Activated CD4-positive, alpha-beta T cell treated with anti-CD3 and anti-CD28 coated beads, Interleukin-2, amount 10 ng/mL, durations not matched to agents 24 days and 14 days (primary cell): ENCODE results near the gene TLK1. TPM values are rescaled to one million over a fixed set of nuclear protein-coding genes. Genes with fewer than 3 reads are reported as not detected.

Source experiments
- DNase-seq: peaks from one replicate; pipeline ENCODE4 v3.0.0; 2022
- H3K27ac Mint-ChIP-seq: one replicate; pipeline ENCODE4 v1.8.0; 2022; ENCODE audit warnings: mild to moderate bottlenecking, mixed read lengths
- H3K27me3 Mint-ChIP-seq: one replicate; pipeline ENCODE4 v1.8.0; 2022; ENCODE audit warnings: mixed read lengths
- H3K36me3 Mint-ChIP-seq: one replicate; pipeline ENCODE4 v1.8.0; 2022; ENCODE audit warnings: low read depth, mild to moderate bottlenecking, mixed read lengths
- H3K4me1 Mint-ChIP-seq: one replicate; pipeline ENCODE4 v1.8.0; 2021; ENCODE audit warnings: mixed read lengths
- H3K4me3 Mint-ChIP-seq: one replicate; pipeline ENCODE4 v1.8.0; 2022; ENCODE audit warnings: mild to moderate bottlenecking, moderate library complexity, mixed read lengths
- H3K9me3 Mint-ChIP-seq: one replicate; pipeline ENCODE4 v1.8.0; 2021; ENCODE audit warnings: mixed read lengths
- intact Hi-C: fragments of 100-400 bp; cut with micrococcal nuclease; formaldehyde crosslinking; loops from one replicate; pipeline ENCODE4 v1.15.1; 2023
- total RNA-seq: library from RNA; stranded (reverse); gene quantifications from 2 replicates; pipeline ENCODE4 v1.2.3, GENCODE V29; 2022

The TLK1 gene
- total RNA-seq, 1 donor from 2014 or later, result 94.9 TPM

DNA sequence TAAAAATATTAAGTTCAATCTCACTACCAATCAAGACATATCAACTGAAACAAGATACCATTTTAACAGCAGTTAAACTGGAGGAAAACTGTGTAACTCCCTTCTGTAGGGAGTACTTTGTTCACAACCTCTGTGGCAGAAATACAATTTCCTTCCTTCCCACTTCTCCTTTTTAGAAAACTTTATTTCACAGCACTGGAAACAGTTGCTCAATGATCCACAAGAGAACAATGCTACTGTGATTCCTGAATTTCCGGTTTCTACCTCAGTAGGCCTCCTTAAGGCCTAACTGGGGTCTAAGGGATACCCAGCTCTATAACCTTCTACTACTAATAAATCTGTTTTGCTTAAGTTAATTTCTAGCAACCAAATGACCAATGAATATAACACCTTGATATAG lies 14.1 kb downstream of the TLK1 start:
- no peaks in the 10 kb centered on the region for H3K27me3 Mint-ChIP-seq
- H3K9me3 Mint-ChIP-seq, result no peaks in the 10 kb centered on the region
- no peak for DNase-seq
- H3K4me3 Mint-ChIP-seq, result no peak overlapping the region
- intact Hi-C loops, result no loop called here
- H3K4me1 Mint-ChIP-seq, result peaks cover 51% of the 10 kb centered on the region
- H3K27ac Mint-ChIP-seq, result no peak overlapping the region
- peaks cover 8% of the 10 kb centered on the region for H3K36me3 Mint-ChIP-seq

DNA sequence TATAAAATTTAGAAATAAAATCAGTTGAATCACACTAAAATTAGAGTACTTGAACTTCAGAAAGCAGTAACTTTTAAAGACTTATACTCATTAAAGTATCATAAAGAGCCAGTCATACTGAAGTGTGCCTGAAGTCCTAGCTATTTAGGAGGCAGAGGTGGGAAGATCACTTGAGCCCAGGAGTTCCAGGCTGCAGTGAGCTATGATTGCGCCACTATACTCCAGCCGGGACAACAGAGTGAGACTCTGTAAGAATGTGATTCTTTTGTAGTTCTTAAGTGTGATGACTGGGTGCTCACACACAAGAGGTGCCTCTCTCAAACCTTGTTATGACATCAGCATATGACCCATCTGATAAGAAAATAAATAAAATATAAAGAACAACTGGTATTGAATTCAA lies 14.6 kb downstream of the TLK1 start:
- H3K27me3 Mint-ChIP-seq, result no peaks in the 10 kb centered on the region
- no peak for DNase-seq
- no peak overlapping the region for H3K4me3 Mint-ChIP-seq
- no peaks in the 10 kb centered on the region for H3K9me3 Mint-ChIP-seq
- no peak overlapping the region for H3K27ac Mint-ChIP-seq
- peaks cover 55% of the 10 kb centered on the region for H3K4me1 Mint-ChIP-seq
- peaks cover 8% of the 10 kb centered on the region for H3K36me3 Mint-ChIP-seq
- intact Hi-C loops, result no loop called here

DNA sequence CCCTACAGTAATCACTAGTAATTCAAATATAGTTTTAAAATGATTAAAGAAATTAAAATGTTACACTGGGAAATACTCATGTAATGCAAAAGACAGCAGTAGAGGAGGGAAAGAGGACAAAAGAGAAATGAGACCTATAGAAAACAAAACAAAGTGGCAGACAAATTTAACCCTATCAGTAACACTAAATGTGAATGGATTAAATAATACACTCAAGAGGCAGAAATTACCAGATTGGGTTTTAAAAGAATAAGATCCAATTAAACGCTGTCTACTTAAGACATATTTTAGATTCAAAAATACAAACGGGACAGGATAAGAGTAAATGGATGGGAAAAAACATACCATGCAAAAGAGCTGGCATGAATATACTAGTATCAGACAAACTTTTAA lies 17.0 kb downstream of the TLK1 start:
- Mint-ChIP-seq H3K4me3 (no peak overlapping the region), H3K36me3 (peaks cover 8% of the 10 kb centered on the region), H3K4me1 (peaks cover 44% of the 10 kb centered on the region), H3K9me3 (no peaks in the 10 kb centered on the region), H3K27ac (no peak overlapping the region), H3K27me3 (no peaks in the 10 kb centered on the region)
- intact Hi-C loops, result loop anchor here (2.0 kb wide), 1 partner anchor 15 kb away; no protein-coding TSS in a partner anchor
- DNase-seq, result no peak

DNA sequence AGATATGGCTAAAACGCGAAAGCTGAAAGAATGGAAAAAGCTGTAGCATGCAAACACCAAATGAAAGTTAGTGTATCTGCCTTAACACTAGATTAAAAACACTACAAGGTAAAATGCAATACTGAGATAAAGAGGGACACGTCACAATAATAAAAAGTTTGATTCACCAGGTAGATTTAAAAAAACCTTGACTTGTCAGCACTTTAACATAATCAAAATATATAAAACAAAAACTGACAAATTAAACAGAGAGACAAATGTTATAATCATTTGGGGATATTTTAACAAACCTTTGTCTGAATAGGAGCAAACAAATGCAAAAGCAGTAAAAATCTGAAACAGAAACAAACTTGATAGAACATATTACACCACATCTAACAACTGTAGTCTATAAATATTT lies 18.3 kb downstream of the TLK1 start:
- intact Hi-C loops, result no loop called here
- H3K4me3 Mint-ChIP-seq, result no peak overlapping the region
- H3K4me1 Mint-ChIP-seq, result peaks cover 38% of the 10 kb centered on the region
- H3K27ac Mint-ChIP-seq, result no peak overlapping the region
- no peaks in the 10 kb centered on the region for H3K9me3 Mint-ChIP-seq
- no peaks in the 10 kb centered on the region for H3K27me3 Mint-ChIP-seq
- H3K36me3 Mint-ChIP-seq, result peaks cover 8% of the 10 kb centered on the region
- DNase-seq, result no peak

DNA sequence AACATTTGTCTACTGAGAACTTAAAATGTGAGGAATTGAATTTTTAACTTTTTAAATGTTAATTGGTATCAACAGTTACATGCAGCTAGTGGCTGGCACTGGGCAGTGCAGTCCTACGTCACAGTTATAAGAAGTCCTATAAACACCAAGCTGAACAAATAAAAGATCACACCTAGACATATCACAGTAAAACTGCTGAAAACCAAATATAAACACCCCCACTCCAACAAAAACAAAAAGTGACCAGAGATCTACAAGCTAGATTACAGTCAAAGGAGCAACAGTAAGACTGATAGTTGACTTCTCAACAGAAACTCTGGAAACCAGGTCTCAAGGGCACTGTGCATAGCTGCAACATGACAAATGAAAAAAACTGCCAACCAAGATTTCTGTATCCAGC lies 19.4 kb downstream of the TLK1 start:
- Mint-ChIP-seq H3K4me3 (no peak overlapping the region), H3K9me3 (no peaks in the 10 kb centered on the region), H3K4me1 (peaks cover 30% of the 10 kb centered on the region), H3K27ac (peak overlapping the region; percentile 23), H3K36me3 (peaks cover 9% of the 10 kb centered on the region), H3K27me3 (no peaks in the 10 kb centered on the region)
- intact Hi-C loops, result no loop called here
- no peak for DNase-seq

DNA sequence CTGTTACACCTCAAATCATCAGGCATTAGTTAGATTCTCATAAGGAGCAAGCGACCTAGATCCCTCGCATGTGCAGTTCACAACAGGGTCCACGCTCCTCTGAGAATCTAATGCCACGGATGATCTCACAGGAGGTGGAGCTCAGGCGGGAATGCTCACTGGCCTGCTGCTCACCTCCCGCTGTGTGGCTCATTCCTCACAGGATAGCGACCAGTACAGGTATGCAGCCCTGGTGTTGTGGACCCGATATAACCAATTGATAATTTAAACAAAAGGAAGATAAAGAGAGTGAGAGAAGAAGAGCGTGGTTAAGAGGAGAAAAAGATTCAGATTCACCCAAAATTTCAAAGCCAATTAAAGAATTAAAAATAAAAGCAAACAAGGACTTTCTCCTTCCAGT lies 20.8 kb downstream of the TLK1 start:
- Mint-ChIP-seq H3K9me3 (no peaks in the 10 kb centered on the region), H3K36me3 (peaks cover 13% of the 10 kb centered on the region), H3K4me1 (peaks cover 33% of the 10 kb centered on the region), H3K27me3 (no peaks in the 10 kb centered on the region), H3K4me3 (no peak overlapping the region), H3K27ac (no peak overlapping the region)
- no peak for DNase-seq
- intact Hi-C loops, result loop anchor here (5.0 kb wide), 1 partner anchor 123 kb away; no protein-coding TSS in a partner anchor

DNA sequence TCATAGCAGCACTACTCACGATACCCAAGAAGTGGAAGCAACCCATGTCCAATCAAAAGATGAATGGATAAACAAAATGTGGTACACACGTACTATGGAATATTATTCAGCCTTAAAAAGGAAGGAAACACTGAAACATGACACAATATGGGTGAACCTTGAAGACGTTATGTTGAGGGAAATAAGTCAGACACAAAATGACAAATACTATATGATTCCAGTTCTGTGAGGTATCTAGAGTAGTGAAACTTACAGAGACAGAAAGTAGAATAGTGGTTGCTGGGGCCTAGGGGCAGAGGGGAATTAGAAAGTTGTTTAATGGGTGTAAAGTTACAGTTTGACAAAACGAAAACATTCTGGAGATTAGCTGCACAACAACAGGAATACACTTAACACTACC lies 24.7 kb downstream of the TLK1 start:
- Mint-ChIP-seq H3K9me3 (no peaks in the 10 kb centered on the region), H3K27me3 (no peaks in the 10 kb centered on the region), H3K4me3 (no peak overlapping the region), H3K27ac (peak overlapping the region; percentile 90), H3K36me3 (peaks cover 9% of the 10 kb centered on the region), H3K4me1 (peaks cover 19% of the 10 kb centered on the region)
- DNase-seq, result no peak
- intact Hi-C loops, result loop anchor here (1.0 to 5.0 kb wide), 3 partner anchors 41 to 183 kb away; no protein-coding TSS in a partner anchor

DNA sequence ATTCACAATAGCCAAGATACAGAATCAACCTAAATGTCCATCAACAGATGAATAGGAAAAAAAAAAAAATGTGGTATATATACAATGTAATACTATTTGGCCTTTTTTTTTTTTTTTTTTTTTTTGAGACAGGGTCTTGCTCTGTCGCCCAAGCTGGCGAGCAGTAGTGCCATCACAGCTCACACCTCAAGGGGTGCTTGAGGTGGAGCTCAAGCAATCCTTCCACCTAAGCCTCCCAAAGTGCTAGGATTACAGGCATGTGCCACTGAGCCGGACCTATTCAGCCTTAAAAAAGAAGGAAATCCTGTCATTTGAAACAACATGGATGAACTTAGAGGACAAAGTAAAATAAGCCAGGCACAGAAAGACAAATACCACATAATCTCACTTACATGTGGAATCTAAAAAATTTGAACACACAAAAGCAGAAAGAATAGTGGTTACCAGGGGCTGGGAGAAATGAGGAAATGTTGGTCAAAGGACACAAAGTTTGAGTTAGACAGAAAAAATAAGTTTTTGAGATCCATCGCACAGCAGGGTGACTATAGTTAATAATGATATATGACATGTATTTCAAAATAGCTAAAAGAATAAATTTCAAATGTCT lies 26.0 kb downstream of the TLK1 start:
- H3K4me3 Mint-ChIP-seq, result no peak overlapping the region
- H3K27me3 Mint-ChIP-seq, result no peaks in the 10 kb centered on the region
- H3K4me1 Mint-ChIP-seq, result peaks cover 17% of the 10 kb centered on the region
- H3K9me3 Mint-ChIP-seq, result no peaks in the 10 kb centered on the region
- no peak for DNase-seq
- H3K36me3 Mint-ChIP-seq, result peaks cover 7% of the 10 kb centered on the region
- intact Hi-C loops, result loop anchor here (5.0 kb wide), 1 partner anchor 117 kb away; no protein-coding TSS in a partner anchor
- H3K27ac Mint-ChIP-seq, result no peak overlapping the region

DNA sequence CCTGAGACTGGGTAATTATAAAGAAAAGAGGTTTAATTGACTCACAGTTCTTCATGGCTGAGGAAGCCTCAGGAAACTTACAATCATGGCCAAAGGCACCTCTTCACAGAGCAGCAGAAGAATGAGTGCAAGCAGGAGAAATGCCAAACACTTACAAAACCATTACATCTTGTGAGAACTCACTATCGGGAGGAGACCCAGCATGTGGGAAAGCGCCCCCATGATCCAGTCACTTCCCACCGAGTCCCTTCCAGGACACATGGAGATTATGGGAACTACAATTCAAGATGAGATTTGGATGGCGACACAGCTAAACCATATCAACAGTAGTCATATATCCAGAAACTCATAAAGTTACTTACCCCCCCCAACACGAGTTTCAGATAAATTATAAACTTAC lies 28.6 kb downstream of the TLK1 start:
- DNase-seq, result no peak
- Mint-ChIP-seq H3K4me1 (peaks cover 17% of the 10 kb centered on the region), H3K4me3 (no peak overlapping the region), H3K36me3 (peaks cover 7% of the 10 kb centered on the region), H3K27ac (no peak overlapping the region), H3K9me3 (no peaks in the 10 kb centered on the region), H3K27me3 (no peaks in the 10 kb centered on the region)
- intact Hi-C loops, result no loop called here

DNA sequence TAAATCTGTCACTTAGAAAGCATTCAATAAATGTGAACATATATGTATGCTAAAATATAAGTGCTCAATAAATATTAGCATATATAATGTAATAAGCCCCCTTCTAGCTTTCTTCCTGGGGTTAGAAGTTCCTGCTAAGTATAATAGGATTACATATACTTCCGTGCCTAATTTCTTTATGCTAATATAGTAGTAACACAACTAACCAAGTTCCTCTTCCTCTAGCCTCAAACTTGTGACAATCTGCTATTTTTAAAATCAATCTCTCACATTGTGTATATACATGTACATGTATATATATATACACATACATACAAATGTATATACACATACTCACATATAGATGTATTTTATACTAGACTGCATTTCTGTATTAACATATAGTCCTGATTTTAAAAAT lies 32.2 kb downstream of the TLK1 start:
- H3K4me3 Mint-ChIP-seq, result no peak overlapping the region
- intact Hi-C loops, result no loop called here
- no peak for DNase-seq
- H3K9me3 Mint-ChIP-seq, result no peaks in the 10 kb centered on the region
- H3K36me3 Mint-ChIP-seq, result peaks cover 2% of the 10 kb centered on the region
- peaks cover 6% of the 10 kb centered on the region for H3K4me1 Mint-ChIP-seq
- no peak overlapping the region for H3K27ac Mint-ChIP-seq
- no peaks in the 10 kb centered on the region for H3K27me3 Mint-ChIP-seq

DNA sequence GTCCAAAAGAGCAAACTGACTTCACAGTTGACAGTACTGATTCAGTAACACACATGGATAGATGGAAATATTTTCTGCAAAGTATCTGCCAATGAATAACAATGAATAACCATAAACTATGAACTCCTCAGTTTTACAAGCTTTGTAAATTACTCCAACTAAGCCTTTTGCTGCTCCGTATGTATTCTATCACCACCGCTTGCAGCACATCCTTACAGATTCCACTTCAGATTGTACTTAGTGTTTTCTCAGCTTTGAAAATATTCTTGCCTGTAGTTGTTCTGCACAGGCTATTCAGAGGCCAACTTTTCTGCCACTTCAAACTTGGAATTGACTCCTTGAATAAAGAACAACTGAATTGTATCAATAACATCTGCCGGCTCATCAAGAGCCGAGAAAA lies 36.2 kb downstream of the TLK1 start:
- peaks cover 4% of the 10 kb centered on the region for H3K4me1 Mint-ChIP-seq
- peaks cover 4% of the 10 kb centered on the region for H3K36me3 Mint-ChIP-seq
- H3K27ac Mint-ChIP-seq, result no peak overlapping the region
- no peak for DNase-seq
- H3K4me3 Mint-ChIP-seq, result no peak overlapping the region
- intact Hi-C loops, result no loop called here
- H3K9me3 Mint-ChIP-seq, result no peaks in the 10 kb centered on the region
- H3K27me3 Mint-ChIP-seq, result no peaks in the 10 kb centered on the region

DNA sequence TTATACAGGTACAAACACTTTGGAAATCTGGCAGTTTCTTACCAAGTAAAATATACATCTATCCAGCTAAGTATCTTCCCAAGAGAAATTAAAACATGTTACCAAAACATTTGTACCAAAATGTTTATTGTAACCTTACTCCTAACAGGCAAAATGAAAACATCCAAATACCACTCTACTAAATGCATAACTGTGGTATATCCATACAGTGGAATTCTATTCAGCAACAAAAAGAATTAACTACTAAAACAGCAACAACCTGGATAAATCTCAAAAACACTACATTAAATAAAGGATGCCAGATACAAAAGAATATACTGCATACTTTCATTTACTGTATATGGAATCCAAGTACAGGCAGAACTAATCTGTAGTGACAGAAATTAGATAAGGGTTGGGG lies 51.1 kb downstream of the TLK1 start:
- intact Hi-C loops, result no loop called here
- Mint-ChIP-seq H3K27me3 (no peaks in the 10 kb centered on the region), H3K27ac (no peak overlapping the region), H3K4me1 (peaks cover 20% of the 10 kb centered on the region), H3K4me3 (no peak overlapping the region), H3K36me3 (peaks cover 37% of the 10 kb centered on the region), H3K9me3 (peaks cover 3% of the 10 kb centered on the region)
- DNase-seq, result no peak

DNA sequence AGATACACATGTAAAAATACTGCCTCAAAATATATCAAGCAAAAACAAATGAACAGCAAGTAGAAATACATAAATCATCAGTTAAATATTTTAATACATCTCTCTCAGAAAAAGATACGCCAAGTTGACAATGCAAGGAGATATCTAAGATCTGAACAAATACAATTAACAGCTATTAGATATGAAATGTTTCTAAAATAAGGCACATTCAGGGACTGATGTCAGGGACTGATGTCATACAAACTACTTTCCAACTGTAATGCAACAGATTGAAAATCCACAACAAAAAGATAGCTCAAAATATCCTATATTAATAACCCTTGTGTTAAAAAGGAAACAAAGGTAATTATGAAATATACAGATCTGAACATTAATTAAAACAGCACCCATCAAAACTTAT lies 51.7 kb downstream of the TLK1 start:
- H3K36me3 Mint-ChIP-seq, result peaks cover 37% of the 10 kb centered on the region
- H3K9me3 Mint-ChIP-seq, result peaks cover 3% of the 10 kb centered on the region
- H3K4me3 Mint-ChIP-seq, result no peak overlapping the region
- H3K27me3 Mint-ChIP-seq, result no peaks in the 10 kb centered on the region
- H3K4me1 Mint-ChIP-seq, result peaks cover 20% of the 10 kb centered on the region
- no peak for DNase-seq
- no peak overlapping the region for H3K27ac Mint-ChIP-seq
- intact Hi-C loops, result no loop called here

DNA sequence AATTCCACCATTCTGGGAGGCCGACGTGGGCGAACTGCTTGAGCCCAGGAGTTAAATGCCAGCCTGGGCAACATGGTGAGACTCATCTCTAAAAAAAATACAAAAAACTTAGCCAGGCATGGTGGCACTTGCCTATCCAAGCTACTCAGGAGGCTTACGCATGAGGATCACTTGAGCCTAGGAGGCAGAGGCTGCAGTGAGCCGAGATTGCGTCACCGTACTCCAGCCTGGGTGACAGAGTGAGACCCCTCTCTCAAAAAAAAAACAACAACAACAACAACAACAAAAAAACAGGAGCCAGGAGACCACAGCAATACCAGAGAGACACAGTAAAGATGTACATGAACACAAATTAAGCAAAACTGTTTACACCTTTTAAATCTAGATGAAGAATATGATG lies 52.9 kb downstream of the TLK1 start:
- no peaks in the 10 kb centered on the region for H3K27me3 Mint-ChIP-seq
- no peak for DNase-seq
- H3K27ac Mint-ChIP-seq, result no peak overlapping the region
- H3K4me1 Mint-ChIP-seq, result peaks cover 22% of the 10 kb centered on the region
- H3K4me3 Mint-ChIP-seq, result no peak overlapping the region
- H3K36me3 Mint-ChIP-seq, result peaks cover 39% of the 10 kb centered on the region
- intact Hi-C loops, result no loop called here
- H3K9me3 Mint-ChIP-seq, result peaks cover 3% of the 10 kb centered on the region

DNA sequence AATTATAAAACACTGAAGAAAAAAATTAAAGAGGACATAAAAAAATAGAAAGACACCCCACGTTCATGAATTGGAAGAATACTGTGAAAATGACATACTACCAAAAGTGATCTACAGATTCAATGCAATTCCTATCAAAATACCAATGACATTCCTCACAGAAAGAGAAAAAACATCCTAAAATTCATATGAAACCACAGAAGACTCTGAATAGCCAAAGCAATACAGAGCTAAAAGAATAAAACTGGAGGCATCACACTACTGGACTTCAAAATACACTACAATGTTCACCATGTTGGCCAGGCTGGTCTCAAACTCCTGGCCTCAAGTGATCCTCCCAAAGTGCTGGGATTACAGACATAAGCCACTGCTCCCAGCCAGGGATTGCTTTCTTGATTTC lies 56.3 kb downstream of the TLK1 start:
- intact Hi-C loops, result no loop called here
- no peak overlapping the region for H3K27ac Mint-ChIP-seq
- H3K4me3 Mint-ChIP-seq, result no peak overlapping the region
- H3K36me3 Mint-ChIP-seq, result peaks cover 44% of the 10 kb centered on the region
- peaks cover 23% of the 10 kb centered on the region for H3K4me1 Mint-ChIP-seq
- DNase-seq, result no peak
- no peaks in the 10 kb centered on the region for H3K27me3 Mint-ChIP-seq
- H3K9me3 Mint-ChIP-seq, result peaks cover 6% of the 10 kb centered on the region
